ENCODE data around the gene TDG. TPM values are rescaled to one million over a fixed set of nuclear protein-coding genes. Genes with fewer than 3 reads are reported as not detected.

TDG gene
- total RNA-seq, 1 donor = 45.8 TPM

DNA sequence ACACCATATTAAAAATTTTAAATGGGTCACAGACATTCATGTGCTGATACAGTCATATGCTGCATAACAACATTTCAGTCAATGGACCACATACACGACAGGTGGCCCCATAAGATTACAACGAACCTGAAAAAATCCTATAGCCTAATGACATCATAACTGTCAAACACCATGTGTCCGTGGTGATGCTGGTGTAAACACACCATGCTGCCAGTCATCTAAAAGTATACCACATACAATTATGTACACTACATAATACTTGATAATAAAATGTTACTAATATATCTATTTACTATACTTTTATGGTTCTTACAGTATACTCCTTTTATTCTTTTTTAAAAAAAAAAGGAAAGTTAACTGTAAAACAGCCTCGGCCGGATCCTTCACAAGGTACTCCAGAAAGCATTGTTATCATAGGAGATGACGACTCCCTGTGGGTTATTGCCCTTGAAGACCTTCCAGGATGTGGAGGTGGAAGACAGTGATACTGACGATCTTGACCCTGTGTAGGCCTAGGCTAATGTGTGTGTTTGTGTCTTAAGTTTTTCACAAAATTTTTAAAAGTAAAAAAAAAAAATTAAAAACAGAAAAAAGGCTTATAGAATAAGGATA lies 5.0 kb upstream of the TDG start:
- no peak for DNase-seq (ENCODE audit: low read depth)
- TF ChIP-seq, protein P1, sequence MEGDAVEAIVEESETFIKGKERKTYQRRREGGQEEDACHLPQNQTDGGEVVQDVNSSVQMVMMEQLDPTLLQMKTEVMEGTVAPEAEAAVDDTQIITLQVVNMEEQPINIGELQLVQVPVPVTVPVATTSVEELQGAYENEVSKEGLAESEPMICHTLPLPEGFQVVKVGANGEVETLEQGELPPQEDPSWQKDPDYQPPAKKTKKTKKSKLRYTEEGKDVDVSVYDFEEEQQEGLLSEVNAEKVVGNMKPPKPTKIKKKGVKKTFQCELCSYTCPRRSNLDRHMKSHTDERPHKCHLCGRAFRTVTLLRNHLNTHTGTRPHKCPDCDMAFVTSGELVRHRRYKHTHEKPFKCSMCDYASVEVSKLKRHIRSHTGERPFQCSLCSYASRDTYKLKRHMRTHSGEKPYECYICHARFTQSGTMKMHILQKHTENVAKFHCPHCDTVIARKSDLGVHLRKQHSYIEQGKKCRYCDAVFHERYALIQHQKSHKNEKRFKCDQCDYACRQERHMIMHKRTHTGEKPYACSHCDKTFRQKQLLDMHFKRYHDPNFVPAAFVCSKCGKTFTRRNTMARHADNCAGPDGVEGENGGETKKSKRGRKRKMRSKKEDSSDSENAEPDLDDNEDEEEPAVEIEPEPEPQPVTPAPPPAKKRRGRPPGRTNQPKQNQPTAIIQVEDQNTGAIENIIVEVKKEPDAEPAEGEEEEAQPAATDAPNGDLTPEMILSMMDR (IDR thresholded peaks at IDR 0.05; ENCODE audit: insufficient read depth, low read depth, low read length) = no peak
- H3K4me3 ChIP-seq (ENCODE audit: low read depth, low read length) = no peak overlapping the region

DNA sequence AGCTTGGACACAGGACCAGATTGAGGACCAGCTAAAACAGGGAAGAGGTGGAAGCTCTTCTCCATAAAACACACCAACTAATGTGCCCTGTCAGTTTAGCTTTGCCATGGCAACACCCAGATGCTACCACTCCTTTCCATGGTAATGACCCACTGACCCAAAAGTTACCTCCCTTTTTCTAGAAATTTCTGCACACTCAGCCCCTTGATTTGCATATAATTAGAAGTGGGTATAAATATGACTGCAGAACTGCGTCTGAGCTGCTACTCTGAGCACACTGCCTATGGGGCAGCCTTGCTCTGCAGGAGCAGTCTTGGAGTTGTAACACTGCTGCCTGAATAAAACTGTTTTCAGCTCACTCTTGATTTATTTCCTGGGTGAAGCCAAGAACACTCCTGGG lies 3.2 kb upstream of the TDG start:
- no peak for DNase-seq (ENCODE audit: low read depth)
- no peak overlapping the region for H3K4me3 ChIP-seq (ENCODE audit: low read depth, low read length)
- TF ChIP-seq, protein P1 (IDR thresholded peaks at IDR 0.05; ENCODE audit: insufficient read depth, low read depth, low read length) = no peak

DNA sequence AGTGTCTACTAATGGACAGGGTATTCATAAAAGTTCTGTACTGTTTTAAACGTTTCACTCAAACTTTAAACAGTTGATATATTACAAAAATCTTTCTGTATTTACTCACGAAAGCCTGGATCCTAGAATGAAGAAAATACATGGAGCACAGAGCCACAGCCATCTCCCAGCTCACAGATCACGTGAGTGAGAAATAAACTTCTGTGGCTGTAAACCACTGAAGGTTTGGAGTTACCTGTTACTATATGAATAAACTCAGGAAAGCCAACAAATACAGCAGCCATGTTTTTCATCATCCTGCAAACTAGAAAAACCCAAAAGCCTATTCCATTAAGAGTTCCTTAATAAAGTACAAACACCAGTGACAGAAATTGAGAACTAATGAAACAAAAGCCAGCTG lies 867 bp upstream of the TDG start:
- TF ChIP-seq, protein P1 (IDR thresholded peaks at IDR 0.05; ENCODE audit: insufficient read depth, low read depth, low read length) = no peak
- DNase-seq (ENCODE audit: low read depth) = no peak

DNA sequence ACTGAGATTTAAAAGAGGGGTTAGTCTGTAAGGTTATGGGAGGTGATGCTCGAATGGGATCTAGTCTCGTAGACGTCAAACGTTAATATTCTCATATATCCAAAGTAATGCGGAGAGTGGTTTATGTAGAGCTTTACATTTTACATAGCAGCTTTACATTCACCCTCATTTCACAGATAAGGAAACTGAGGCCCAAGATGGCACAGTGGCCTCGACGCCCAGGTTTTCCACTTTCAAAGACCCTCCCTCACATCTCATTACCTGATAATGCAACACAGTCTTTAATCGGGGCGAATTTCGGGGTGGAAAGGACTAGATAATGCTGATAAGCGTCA lies 450 bp upstream of the TDG start:
- H3K4me3 ChIP-seq (ENCODE audit: low read depth, low read length) = peak overlapping the region; percentile 98
- TF ChIP-seq, protein P1 (IDR thresholded peaks at IDR 0.05; ENCODE audit: insufficient read depth, low read depth, low read length) = no peak
- no peak for DNase-seq (ENCODE audit: low read depth)

More for the DNA sequence above, 867 bp upstream of the TDG start:
- H3K4me3 ChIP-seq (ENCODE audit: low read depth, low read length) = peak overlapping the region; percentile 98

DNA sequence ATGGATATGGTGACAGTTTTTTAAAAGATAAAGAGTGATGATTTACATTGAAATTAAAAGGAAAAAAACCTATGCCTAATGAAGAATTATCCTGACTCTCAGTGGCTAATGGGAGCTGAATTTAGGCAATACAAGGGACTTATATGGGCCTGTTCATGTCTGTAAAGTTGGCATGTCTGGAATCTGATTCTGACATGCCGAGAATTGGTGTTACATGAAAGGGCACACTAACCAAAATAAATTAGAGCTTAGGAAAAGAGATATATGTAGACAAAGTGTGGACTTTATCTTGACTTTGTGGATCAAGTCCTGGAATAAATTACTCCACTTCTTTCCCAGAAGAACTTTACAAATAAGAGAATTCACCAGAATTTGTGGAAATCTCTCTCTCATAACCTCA lies 1.1 kb downstream of the TDG start:
- TF ChIP-seq, protein P1 (IDR thresholded peaks at IDR 0.05; ENCODE audit: insufficient read depth, low read depth, low read length) = no peak
- peak overlapping the region; percentile 98 for H3K4me3 ChIP-seq (ENCODE audit: low read depth, low read length)
- DNase-seq (ENCODE audit: low read depth) = no peak

DNA sequence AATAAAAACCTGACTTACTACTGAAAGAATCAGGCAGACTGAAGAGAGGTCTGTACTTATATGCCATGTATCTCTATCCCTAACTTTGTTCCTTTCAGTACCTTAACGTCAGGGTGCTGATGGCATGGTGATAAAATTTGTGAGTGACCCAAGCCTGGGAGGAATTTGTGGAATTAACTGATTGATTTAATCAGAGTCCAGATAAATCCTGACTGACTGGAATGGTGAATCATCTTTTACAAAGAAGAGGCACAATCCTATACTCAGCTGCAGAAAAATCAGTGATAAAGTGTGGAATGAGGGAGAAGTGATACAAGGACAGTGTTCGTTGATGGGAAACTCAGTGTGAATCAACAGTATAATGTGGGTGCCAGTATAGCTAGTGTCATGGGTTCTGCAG lies 3.7 kb downstream of the TDG start:
- TF ChIP-seq, protein P1 (IDR thresholded peaks at IDR 0.05; ENCODE audit: insufficient read depth, low read depth, low read length) = no peak
- DNase-seq (ENCODE audit: low read depth) = no peak
- H3K4me3 ChIP-seq (ENCODE audit: low read depth, low read length) = no peak overlapping the region

DNA sequence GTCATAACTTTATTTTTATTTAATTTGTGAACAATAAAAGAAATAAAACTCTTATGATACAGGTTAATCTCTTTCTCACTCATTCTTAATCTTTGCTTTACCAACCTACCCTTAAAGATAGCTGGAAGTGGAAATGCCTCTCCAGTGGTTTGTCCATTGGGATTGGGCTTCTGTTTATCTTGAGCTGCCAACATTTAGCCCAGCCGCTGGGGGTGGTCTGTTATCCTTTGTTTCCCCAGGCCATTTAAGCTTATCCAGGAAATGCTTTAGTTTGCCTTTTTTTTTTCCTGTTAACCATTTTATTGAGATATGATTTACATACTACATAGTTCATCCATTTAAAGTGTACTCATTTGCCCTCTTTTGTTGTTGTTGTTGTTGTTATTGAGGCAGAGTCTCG lies 8.2 kb downstream of the TDG start:
- TF ChIP-seq, protein P1 (IDR thresholded peaks at IDR 0.05; ENCODE audit: insufficient read depth, low read depth, low read length) = no peak
- no peak overlapping the region for H3K4me3 ChIP-seq (ENCODE audit: low read depth, low read length)
- no peak for DNase-seq (ENCODE audit: low read depth)

Data from fibroblast of villous mesenchyme (primary cell).